Metanephros (tissue), 2 donors: ENCODE data around the gene THRAP3. TPM values are rescaled to one million over a fixed set of nuclear protein-coding genes. Genes with fewer than 3 reads are reported as not detected.

Experiments used
- small RNA-seq: library from RNA; depleted of rRNA; stranded (forward); fragments of <200 nt; gene quantifications from one replicate; pipeline ENCODE3, GENCODE V24; 2014; ENCODE audit warnings: low replicate concordance
- total RNA-seq: library from RNA; depleted of rRNA; stranded (reverse); fragments of >200 nt; gene quantifications from one replicate; pipeline ENCODE4 v1.2.3, GENCODE V29; 2014

THRAP3 gene
- 111 TPM for total RNA-seq

DNA sequence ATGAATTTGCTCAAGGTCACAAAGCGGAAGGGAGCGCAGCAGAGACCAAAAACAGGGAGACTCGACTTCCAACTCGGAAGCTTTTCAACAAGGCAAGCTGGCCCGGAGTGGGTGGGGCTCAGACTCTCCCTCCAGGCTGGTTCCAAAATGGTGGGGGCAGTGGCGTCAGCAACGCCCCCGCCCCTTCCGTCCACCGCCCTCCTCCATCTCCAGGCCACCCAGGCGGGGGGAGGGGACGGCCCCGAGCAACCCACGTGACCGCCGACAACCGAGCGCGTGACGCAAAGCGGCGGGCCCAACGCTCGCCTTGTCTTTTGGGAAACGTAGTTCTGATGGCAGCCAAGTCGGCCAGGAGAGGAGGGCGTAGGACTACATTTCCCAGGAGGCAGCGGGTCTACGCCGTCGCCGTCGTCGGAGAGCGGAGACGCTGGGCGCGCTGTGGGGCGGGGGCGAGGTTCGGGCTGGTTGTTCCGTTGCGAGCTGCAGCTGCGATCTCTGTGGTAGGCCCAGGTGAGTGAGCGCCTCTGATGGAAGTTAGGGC is at the start of gene THRAP3:
THRAP3 (plus strand) TSS at position 448 of the 541 bp plus-strand sequence. CDS start 58,121 bp downstream, outside the sequence.

DNA sequence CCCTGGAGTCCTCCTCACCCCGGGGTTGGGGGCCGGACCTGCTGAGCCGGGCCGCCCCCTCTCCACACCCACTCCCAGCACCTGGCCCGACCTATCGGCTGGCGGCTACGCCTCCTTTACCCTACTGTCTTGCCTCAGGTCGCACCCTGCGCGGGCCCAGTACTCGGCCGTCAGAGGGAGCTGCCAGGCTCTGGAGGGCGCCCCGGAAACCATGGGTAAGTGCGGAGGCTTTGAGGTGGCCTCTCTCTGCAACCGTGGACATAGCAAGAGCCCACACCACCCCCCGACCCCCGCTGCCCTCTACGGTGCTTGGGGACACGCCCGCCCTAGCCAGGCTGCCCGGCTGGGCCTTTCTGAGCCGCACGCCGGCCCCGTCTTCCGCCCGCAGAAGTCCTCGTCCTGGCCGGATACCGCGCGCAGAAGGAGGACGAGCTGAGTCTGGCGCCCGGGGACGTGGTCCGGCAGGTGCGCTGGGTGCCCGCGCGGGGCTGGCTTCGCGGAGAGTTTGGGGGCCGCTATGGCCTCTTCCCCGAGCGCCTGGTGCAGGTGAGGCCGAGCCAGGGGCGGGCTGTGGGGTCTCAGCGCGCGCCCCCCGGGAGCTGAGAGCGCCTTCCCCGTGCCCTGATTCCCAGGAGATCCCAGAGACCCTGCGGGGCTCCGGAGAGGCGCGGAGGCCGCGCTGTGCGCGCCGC is 82.1 kb downstream of the THRAP3 start, which contains the start of gene SH3D21:
SH3D21 (plus strand) TSS at position 159 of the 692 bp plus-strand sequence; CDS start at position 212, 53 bp downstream.

DNA sequence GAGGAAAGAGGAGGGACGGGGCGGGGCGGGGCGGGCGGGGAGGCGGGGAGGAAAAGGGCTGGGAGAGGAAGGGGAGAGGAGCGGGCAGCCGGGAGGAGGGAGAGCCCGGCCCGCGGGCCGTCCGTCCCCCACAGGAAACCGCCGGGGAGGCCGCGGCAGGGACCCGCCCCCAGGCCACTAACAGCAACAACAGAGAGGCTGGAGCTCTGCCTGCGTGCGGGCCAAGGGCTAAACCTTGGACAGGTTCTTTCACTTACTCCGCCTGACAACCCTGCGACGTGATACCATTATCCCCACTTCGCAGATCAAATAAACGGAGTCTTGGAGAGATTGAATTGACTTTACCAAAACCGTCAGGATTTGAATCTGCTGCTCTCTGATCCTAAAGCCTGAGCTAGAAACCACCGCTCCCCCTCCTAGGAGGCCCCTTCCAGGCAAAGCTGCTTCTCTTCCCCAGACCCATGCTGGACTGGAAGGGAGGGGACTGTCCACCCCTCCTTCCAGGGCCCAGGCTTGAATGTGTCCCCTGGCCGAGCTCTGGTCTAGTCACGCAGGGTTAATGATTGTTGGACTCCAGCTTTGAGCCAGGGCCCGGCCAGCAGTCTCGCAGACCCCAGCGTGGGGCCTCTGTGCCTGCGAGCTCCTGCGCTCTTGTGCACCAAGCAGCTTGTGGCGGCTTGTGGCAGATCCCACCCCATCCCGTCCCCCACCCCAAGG is 99.6 kb downstream of the THRAP3 start, which contains the start of gene EVA1B:
EVA1B (minus strand) TSS at position 10 of the 717 bp plus-strand sequence. CDS start 608 bp downstream, outside the sequence.

Small RNA genes lying within 50 kb of the gene (small RNA-seq; reads per million reads assigned to genes)
- gene RN7SL131P (not detected), gene UBE2V2P4 (not detected)

Other genes starting within 250 kb of the THRAP3 start
- gene TEKT2, start 140.3 kb upstream of the THRAP3 start, total RNA-seq, result 5.0 TPM
- gene ADPRS, start 135.6 kb upstream of the THRAP3 start, total RNA-seq, result 30.0 TPM
- gene COL8A2, start 99.2 kb upstream of the THRAP3 start, total RNA-seq, result 3.7 TPM
- gene TRAPPC3, start 75.0 kb upstream of the THRAP3 start, total RNA-seq, result 42.7 TPM
- 45.6 TPM for gene MAP7D1, start 68.3 kb upstream of the THRAP3 start, total RNA-seq
- 19.5 TPM for gene SH3D21, start 81.9 kb downstream of the THRAP3 start, total RNA-seq
- 117 TPM for gene EVA1B, start 99.2 kb downstream of the THRAP3 start, total RNA-seq
- gene STK40, start 161.5 kb downstream of the THRAP3 start, total RNA-seq, result 24.9 TPM
- gene LSM10, start 173.5 kb downstream of the THRAP3 start, total RNA-seq, result 12.4 TPM
- gene OSCP1, start 226.0 kb downstream of the THRAP3 start, total RNA-seq, result 23.4 TPM
- 38.2 TPM for gene MRPS15, start 239.9 kb downstream of the THRAP3 start, total RNA-seq